ENCODE results near the gene PDAP1. TPM values are rescaled to one million over a fixed set of nuclear protein-coding genes. Genes with fewer than 3 reads are reported as not detected.

The PDAP1 gene
- total and polyA plus RNA-seq, 2 of the 13 experiments (the other 11 are each of a cell fraction or from before 2014, with no cell fraction given): 13.0 to 100 TPM

- TF ChIP-seq E2F5 (CRISPR knock-in tag; conservative IDR thresholded peaks at IDR 0.05): peak; percentile 79
- TF ChIP-seq TOE1 (CRISPR knock-in tag; IDR thresholded peaks at IDR 0.05): no peak; the same call in 1 of the 2 replicates
- TF ChIP-seq ATF3 (CRISPR knock-in tag; IDR thresholded peaks at IDR 0.05): no peak
- no peak for TF ChIP-seq FOXP1 (IDR thresholded peaks at IDR 0.05)
- no peak for TF ChIP-seq FOXP1 (CRISPR knock-in tag; IDR thresholded peaks at IDR 0.05)
- no peak for TF ChIP-seq ATF6 (CRISPR knock-in tag; conservative IDR thresholded peaks at IDR 0.05)
- peak; percentile 80 for TF ChIP-seq ZNF619 (CRISPR knock-in tag; IDR thresholded peaks at IDR 0.05)
- no peak for TF ChIP-seq HNRNPL (IDR thresholded peaks at IDR 0.05; ENCODE audit: low read depth, low read length)
- no peak for TF ChIP-seq ZNF607 (CRISPR knock-in tag; IDR thresholded peaks at IDR 0.05; ENCODE audit: borderline replicate concordance)
- TF ChIP-seq TBP (CRISPR knock-in tag; IDR thresholded peaks at IDR 0.05): no peak
- TF ChIP-seq SNRNP70 (IDR thresholded peaks at IDR 0.05; ENCODE audit: low read depth, low read length): no peak
- no peak for TF ChIP-seq PAF1 (CRISPR knock-in tag; IDR thresholded peaks at IDR 0.05)
- TF ChIP-seq RBFOX2 (IDR thresholded peaks at IDR 0.05; ENCODE audit: low read depth, low read length): peak; percentile 91
- TF ChIP-seq GATA4 (IDR thresholded peaks at IDR 0.05; ENCODE audit: borderline replicate concordance, low read depth): peak; percentile 60
- TF ChIP-seq ZKSCAN8 (CRISPR knock-in tag; IDR thresholded peaks at IDR 0.05; ENCODE audit: borderline replicate concordance): no peak; the same call in 1 of the 2 replicates
- peak; percentile 90 for TF ChIP-seq ARNTL (CRISPR knock-in tag; IDR thresholded peaks at IDR 0.05)
- peak; percentile 64; the same call in 1 of the 2 replicates for TF ChIP-seq SMAD1 (CRISPR knock-in tag; IDR thresholded peaks at IDR 0.05; ENCODE audit: borderline replicate concordance, low read depth)
- TF ChIP-seq ZNF143 (CRISPR knock-in tag; IDR thresholded peaks at IDR 0.05): peak; percentile 90
- TF ChIP-seq ZNF878 (CRISPR knock-in tag; IDR thresholded peaks at IDR 0.05): peak; percentile 78; the same call in 1 of the 2 replicates
- TF ChIP-seq SALL2 (CRISPR knock-in tag; IDR thresholded peaks at IDR 0.05): peak; percentile 90
- TF ChIP-seq ZXDC (CRISPR knock-in tag; IDR thresholded peaks at IDR 0.05): no peak
- TF ChIP-seq ZNF18 (CRISPR knock-in tag; IDR thresholded peaks at IDR 0.05; ENCODE audit: insufficient replicate concordance): peak; percentile 37
- TF ChIP-seq RNF2 (conservative IDR thresholded peaks at IDR 0.05; ENCODE audit: low read depth): no peak
Measured at GRCh38 chr7:99438573-99439480, 30.4 kb upstream of the PDAP1 start, which contains the start of the genes CPSF4 and PTCD1 (continued).
